ENCODE results near the gene LGALS1. TPM values are rescaled to one million over a fixed set of nuclear protein-coding genes. Genes with fewer than 3 reads are reported as not detected.
A peak's percentile ranks its signal among the peaks of the same experiment; 100 is the strongest.

LGALS1 gene
- total and polyA plus RNA-seq, 4 donors, result 35.6 to 138 (median 91.6) TPM

DNA sequence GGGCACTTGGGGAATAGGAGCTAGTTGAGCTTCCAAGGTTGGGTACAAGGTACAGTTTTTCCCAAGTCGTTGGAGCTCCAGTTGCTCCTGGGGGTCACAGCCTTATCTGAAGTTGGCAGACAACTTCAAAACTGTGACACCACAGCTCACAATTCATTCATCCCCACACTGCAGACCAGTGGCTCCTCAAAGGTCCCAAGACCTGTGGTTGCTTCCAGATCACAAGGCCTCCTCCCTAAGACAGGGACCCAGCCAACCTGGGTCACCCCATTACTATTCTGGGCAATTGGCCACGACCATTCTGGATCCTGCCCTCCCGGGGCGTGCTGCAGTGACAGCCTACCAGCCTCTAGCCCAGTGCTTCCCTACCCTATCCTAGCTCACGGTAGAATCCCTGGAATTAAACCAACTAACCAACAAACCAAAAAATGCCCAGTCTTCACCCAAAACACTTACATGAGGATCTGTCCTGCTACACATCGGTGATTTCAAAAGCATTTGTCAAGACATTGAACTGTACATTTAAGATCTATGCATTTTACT lies 17.8 kb upstream of the LGALS1 start:
- H3K36me3 ChIP-seq (ENCODE audit: control insufficient read depth in 4 of 4, insufficient read depth in 3 of 4, low read depth in 1 of 4, low read length in 3 of 4), result no peaks in the 10 kb centered on the region
- H3K9me3 ChIP-seq (ENCODE audit: control insufficient read depth in 4 of 4, low read length in 3 of 4), result no peaks in the 10 kb centered on the region
- peak overlapping the region; percentile 65 to 73 for H3K27ac ChIP-seq (ENCODE audit: low read depth in 1 of 2, low read length in 2 of 2)
- DNase-seq (ENCODE audit: low spot score), result no peak
- TF ChIP-seq GABPA (IDR thresholded peaks at IDR 0.05 in 1 of 2, conservative IDR thresholded peaks at IDR 0.05 in 1 of 2), result no peak
- TF ChIP-seq REST (IDR thresholded peaks at IDR 0.05), result no peak
- no peak for TF ChIP-seq FOXA2 (IDR thresholded peaks at IDR 0.05)
- 4% methylated on average over 6 of the region's 6 CpGs for WGBS
- peak overlapping the region; percentile 49 to 54 (median 53) for H3K4me3 ChIP-seq (ENCODE audit: low read depth in 1 of 3, low read length in 3 of 3)
- peaks cover 8 to 44% (median 38%) of the 10 kb centered on the region in 4 donors for H3K4me1 ChIP-seq (ENCODE audit: control insufficient read depth in 4 of 4, insufficient read depth in 4 of 4, low read length in 3 of 4)
- peak overlapping the region in 1 of 2 donors; percentile 49 for H3K9ac ChIP-seq (ENCODE audit: low read depth in 1 of 2, low read length in 2 of 2)
- no peaks in the 10 kb centered on the region for H3K27me3 ChIP-seq (ENCODE audit: control insufficient read depth in 4 of 4, insufficient read depth in 4 of 4, low read length in 3 of 4)

DNA sequence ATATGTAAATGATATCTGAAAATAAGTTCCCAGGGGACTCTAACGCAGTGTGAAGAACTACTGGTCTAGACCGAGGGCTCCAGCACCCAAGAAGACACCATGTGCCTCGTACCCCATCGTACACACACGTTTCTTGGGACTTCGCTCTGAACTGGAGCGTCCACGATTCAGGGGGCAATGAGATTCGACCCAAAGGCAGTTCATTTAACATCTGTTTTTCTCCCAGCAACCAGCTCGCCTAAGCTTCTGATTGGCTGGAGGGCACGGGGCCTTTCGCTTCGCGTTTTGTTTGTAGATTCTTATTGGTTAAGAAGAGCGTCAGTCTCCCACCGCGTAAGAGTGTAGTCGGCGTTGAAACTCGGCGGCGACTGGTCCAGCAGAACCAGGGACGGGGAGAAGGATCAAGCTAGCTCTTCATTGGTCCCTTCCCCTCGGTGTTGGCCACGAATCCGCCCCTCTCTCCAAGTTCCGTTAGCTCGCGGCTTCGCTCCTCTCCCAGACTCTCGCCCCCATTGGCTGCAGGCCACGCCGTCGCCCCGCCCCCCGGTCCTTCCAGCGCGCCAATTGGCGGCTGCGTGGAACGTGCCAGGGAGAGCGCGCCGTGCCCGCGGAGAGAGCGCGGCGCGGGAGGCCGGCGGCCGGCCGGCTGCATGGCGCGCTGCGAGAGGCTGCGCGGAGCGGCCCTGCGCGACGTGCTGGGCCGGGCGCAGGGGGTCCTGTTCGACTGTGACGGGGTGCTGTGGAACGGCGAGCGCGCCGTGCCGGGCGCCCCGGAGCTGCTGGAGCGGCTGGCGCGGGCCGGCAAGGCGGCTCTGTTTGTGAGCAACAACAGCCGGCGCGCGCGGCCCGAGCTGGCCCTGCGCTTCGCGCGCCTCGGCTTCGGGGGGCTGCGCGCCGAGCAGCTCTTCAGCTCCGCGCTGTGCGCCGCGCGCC lies 17.0 kb upstream of the LGALS1 start, which contains the start of gene PDXP:
TSS of gene PDXP (plus strand) at position 591 of the 933 bp plus-strand sequence. CDS start at position 651, 60 bp downstream.
- DNase-seq (ENCODE audit: low spot score), result peak; percentile 99
- Histone ChIP-seq H3K4me1 (ENCODE audit: control insufficient read depth in 4 of 4, insufficient read depth in 4 of 4, low read length in 3 of 4) (peaks cover 8 to 46% (median 39%) of the 10 kb centered on the region in 4 donors), H3K9ac (ENCODE audit: low read depth in 1 of 2, low read length in 2 of 2) (peak within 1 kb of the TSS; percentile 35 to 49), H3K36me3 (ENCODE audit: control insufficient read depth in 4 of 4, insufficient read depth in 3 of 4, low read depth in 1 of 4, low read length in 3 of 4) (no peaks in the 10 kb centered on the region), H3K27me3 (ENCODE audit: control insufficient read depth in 4 of 4, insufficient read depth in 4 of 4, low read length in 3 of 4) (no peaks in the 10 kb centered on the region), H3K4me3 (ENCODE audit: low read depth in 1 of 3, low read length in 3 of 3) (peak within 1 kb of the TSS; percentile 49 to 88 (median 84)), H3K27ac (ENCODE audit: low read depth in 1 of 2, low read length in 2 of 2) (peak within 1 kb of the TSS; percentile 88 to 90), H3K9me3 (ENCODE audit: control insufficient read depth in 4 of 4, low read length in 3 of 4) (no peaks in the 10 kb centered on the region)
- TF ChIP-seq FOXA2 (IDR thresholded peaks at IDR 0.05) (no peak), FOXA1 (IDR thresholded peaks at IDR 0.05) (no peak), TAF1 (conservative IDR thresholded peaks at IDR 0.05) (peak; percentile 15), YY1 (IDR thresholded peaks at IDR 0.05) (peak; percentile 64), EGR1 (IDR thresholded peaks at IDR 0.05; ENCODE audit: low read depth in 2 of 2) (no peak), CTCF (IDR thresholded peaks at IDR 0.05; ENCODE audit: low read depth, low read length, missing input control) (no peak), HNF4A (conservative IDR thresholded peaks at IDR 0.05) (peak; percentile 41 to 59), JUND (IDR thresholded peaks at IDR 0.05) (no peak), HNF4G (IDR thresholded peaks at IDR 0.05) (no peak), RXRA (IDR thresholded peaks at IDR 0.05) (peak; percentile 67 to 69), REST (IDR thresholded peaks at IDR 0.05) (peak; percentile 60), GABPA (IDR thresholded peaks at IDR 0.05 in 1 of 2, conservative IDR thresholded peaks at IDR 0.05 in 1 of 2) (peak in 1 of 2 donors; percentile 72), NR2F2 (IDR thresholded peaks at IDR 0.05) (peak; percentile 32), RAD21 (IDR thresholded peaks at IDR 0.05) (no peak), SP1 (IDR thresholded peaks at IDR 0.05) (peak; percentile 99)
- TF ChIP-seq, protein P1, sequence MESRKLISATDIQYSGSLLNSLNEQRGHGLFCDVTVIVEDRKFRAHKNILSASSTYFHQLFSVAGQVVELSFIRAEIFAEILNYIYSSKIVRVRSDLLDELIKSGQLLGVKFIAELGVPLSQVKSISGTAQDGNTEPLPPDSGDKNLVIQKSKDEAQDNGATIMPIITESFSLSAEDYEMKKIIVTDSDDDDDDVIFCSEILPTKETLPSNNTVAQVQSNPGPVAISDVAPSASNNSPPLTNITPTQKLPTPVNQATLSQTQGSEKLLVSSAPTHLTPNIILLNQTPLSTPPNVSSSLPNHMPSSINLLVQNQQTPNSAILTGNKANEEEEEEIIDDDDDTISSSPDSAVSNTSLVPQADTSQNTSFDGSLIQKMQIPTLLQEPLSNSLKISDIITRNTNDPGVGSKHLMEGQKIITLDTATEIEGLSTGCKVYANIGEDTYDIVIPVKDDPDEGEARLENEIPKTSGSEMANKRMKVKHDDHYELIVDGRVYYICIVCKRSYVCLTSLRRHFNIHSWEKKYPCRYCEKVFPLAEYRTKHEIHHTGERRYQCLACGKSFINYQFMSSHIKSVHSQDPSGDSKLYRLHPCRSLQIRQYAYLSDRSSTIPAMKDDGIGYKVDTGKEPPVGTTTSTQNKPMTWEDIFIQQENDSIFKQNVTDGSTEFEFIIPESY (IDR thresholded peaks at IDR 0.05), result peak; percentile 28
- TF ChIP-seq, protein P2, sequence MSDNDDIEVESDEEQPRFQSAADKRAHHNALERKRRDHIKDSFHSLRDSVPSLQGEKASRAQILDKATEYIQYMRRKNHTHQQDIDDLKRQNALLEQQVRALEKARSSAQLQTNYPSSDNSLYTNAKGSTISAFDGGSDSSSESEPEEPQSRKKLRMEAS (IDR thresholded peaks at IDR 0.05), result peak; percentile 52
- TF ChIP-seq, protein P3, sequence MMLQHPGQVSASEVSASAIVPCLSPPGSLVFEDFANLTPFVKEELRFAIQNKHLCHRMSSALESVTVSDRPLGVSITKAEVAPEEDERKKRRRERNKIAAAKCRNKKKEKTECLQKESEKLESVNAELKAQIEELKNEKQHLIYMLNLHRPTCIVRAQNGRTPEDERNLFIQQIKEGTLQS (IDR thresholded peaks at IDR 0.05), result no peak
- WGBS, result under 1% methylated on average over 101 of the region's 101 CpGs
